Measurements from ENCODE around the gene EFNA3.

Gene EFNA3

GRCh38 chr1:155078469-155079209 lies at the start of gene EFNA3:
Gene EFNA3, plus strand, starts transcription at chr1:155078837. Its CDS starts 105 bp downstream, at chr1:155078942.
- no peak for FAIRE-seq

GRCh38 chr1:155029513-155030242 lies 49.0 kb upstream of the EFNA3 start:
- FAIRE-seq = no peak

GRCh38 chr1:155030243-155030795 lies 48.3 kb upstream of the EFNA3 start:
- FAIRE-seq = no peak

- FAIRE-seq = no peak
Observed at GRCh38 chr1:155030899-155031298, 47.7 kb upstream of the EFNA3 start.

- no peak for FAIRE-seq
Observed at GRCh38 chr1:155032886-155033285, 45.8 kb upstream of the EFNA3 start.

- no peak for FAIRE-seq
Observed at GRCh38 chr1:155033524-155033923, 45.1 kb upstream of the EFNA3 start, which contains the start of the genes DCST1 and DCST2. Gene DCST1, plus strand, starts transcription at chr1:155033824. Its CDS starts 213 bp downstream, at chr1:155034037. Gene DCST2, minus strand, starts transcription at chr1:155033781. Its CDS starts 80 bp downstream, at chr1:155033701.

GRCh38 chr1:155034318-155035208 lies 44.1 kb upstream of the EFNA3 start:
- no peak for FAIRE-seq

- no peak for FAIRE-seq
Observed at GRCh38 chr1:155035936-155036335, 42.7 kb upstream of the EFNA3 start.

- FAIRE-seq = no peak
Observed at GRCh38 chr1:155037043-155037442, 41.6 kb upstream of the EFNA3 start.

- no peak for FAIRE-seq
Observed at GRCh38 chr1:155037851-155038441, 40.7 kb upstream of the EFNA3 start.

- FAIRE-seq = no peak
Observed at GRCh38 chr1:155038602-155039307, 39.9 kb upstream of the EFNA3 start.

- FAIRE-seq = no peak
Observed at GRCh38 chr1:155039308-155039669, 39.3 kb upstream of the EFNA3 start.

- FAIRE-seq = no peak
Observed at GRCh38 chr1:155040358-155041093, 38.1 kb upstream of the EFNA3 start.

- no peak for FAIRE-seq
Observed at GRCh38 chr1:155042789-155043188, 35.8 kb upstream of the EFNA3 start.

- no peak for FAIRE-seq
Observed at GRCh38 chr1:155043301-155043702, 35.3 kb upstream of the EFNA3 start.

- FAIRE-seq = no peak
Observed at GRCh38 chr1:155043793-155044192, 34.8 kb upstream of the EFNA3 start.

- FAIRE-seq = no peak
Observed at GRCh38 chr1:155044365-155044764, 34.3 kb upstream of the EFNA3 start.

- no peak for FAIRE-seq
Observed at GRCh38 chr1:155044812-155045657, 33.6 kb upstream of the EFNA3 start.

- FAIRE-seq = no peak
Observed at GRCh38 chr1:155048449-155049334, 29.9 kb upstream of the EFNA3 start.
